ENCODE results near the gene HGFAC.

Gene HGFAC

GRCh38 chr4:3427134-3427476, 14.7 kb upstream of the HGFAC start:
- DNase-seq (ENCODE audit: low read depth), result no peak
- TF ChIP-seq, protein P1, sequence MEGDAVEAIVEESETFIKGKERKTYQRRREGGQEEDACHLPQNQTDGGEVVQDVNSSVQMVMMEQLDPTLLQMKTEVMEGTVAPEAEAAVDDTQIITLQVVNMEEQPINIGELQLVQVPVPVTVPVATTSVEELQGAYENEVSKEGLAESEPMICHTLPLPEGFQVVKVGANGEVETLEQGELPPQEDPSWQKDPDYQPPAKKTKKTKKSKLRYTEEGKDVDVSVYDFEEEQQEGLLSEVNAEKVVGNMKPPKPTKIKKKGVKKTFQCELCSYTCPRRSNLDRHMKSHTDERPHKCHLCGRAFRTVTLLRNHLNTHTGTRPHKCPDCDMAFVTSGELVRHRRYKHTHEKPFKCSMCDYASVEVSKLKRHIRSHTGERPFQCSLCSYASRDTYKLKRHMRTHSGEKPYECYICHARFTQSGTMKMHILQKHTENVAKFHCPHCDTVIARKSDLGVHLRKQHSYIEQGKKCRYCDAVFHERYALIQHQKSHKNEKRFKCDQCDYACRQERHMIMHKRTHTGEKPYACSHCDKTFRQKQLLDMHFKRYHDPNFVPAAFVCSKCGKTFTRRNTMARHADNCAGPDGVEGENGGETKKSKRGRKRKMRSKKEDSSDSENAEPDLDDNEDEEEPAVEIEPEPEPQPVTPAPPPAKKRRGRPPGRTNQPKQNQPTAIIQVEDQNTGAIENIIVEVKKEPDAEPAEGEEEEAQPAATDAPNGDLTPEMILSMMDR (conservative IDR thresholded peaks at IDR 0.05; ENCODE audit: low read length), result no peak
- no peak overlapping the region for H3K4me3 ChIP-seq (ENCODE audit: low read length)

- TF ChIP-seq, protein P1 (conservative IDR thresholded peaks at IDR 0.05; ENCODE audit: low read length), result no peak
- H3K4me3 ChIP-seq (ENCODE audit: low read length), result no peak overlapping the region
- no peak for DNase-seq (ENCODE audit: low read depth)
Observed at GRCh38 chr4:3427706-3428446, 13.9 kb upstream of the HGFAC start.

DNA sequence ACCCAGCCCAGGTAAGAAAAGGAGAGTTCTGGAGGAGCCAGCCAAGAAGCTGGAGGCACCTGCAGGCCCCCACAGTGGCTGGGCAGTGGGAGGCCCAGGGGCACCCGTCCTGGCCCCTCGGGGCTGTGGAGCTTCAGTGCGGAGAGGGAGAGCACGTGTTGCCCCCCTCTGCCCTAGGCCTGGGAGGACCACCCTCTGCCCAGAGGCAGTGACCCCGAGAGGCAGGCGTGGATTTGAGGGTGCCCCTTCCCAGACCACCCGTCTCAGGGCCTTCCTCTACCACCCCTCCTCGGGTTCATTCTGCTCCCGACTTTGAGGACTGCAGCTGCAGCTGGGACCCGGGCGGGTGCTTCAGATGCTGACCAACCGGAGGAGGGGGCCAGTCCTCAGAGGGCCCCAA, 12.1 kb upstream of the HGFAC start:
- no peak overlapping the region for H3K4me3 ChIP-seq (ENCODE audit: low read length)
- TF ChIP-seq, protein P1 (conservative IDR thresholded peaks at IDR 0.05; ENCODE audit: low read length), result no peak
- DNase-seq (ENCODE audit: low read depth), result no peak

DNA sequence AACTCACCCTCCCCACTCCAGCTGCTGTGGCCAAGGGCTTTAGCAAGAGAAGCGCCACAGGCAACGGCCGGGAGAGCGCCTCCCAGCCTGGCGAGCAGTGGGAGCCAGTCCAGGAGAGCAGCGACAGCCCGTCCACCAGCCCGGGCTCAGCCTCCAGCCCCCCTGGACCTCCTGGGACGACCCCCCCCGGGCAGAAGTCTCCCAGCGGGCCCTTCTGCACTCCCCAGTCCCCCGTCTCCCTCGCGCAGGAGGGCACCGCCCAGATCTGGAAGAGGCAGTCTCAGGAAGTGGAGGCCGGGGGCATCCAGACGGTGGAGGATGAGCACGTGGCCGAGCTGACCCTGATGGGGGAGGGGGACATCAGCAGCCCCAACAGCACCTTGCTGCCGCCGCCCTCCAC, 11.2 kb upstream of the HGFAC start:
- DNase-seq (ENCODE audit: low read depth), result no peak
- H3K4me3 ChIP-seq (ENCODE audit: low read length), result no peak overlapping the region
- TF ChIP-seq, protein P1 (conservative IDR thresholded peaks at IDR 0.05; ENCODE audit: low read length), result no peak

- H3K4me3 ChIP-seq (ENCODE audit: low read length), result no peak overlapping the region
- DNase-seq (ENCODE audit: low read depth), result no peak
- TF ChIP-seq, protein P1 (conservative IDR thresholded peaks at IDR 0.05; ENCODE audit: low read length), result no peak
Observed at GRCh38 chr4:3431446-3431993, 10.2 kb upstream of the HGFAC start.

DNA sequence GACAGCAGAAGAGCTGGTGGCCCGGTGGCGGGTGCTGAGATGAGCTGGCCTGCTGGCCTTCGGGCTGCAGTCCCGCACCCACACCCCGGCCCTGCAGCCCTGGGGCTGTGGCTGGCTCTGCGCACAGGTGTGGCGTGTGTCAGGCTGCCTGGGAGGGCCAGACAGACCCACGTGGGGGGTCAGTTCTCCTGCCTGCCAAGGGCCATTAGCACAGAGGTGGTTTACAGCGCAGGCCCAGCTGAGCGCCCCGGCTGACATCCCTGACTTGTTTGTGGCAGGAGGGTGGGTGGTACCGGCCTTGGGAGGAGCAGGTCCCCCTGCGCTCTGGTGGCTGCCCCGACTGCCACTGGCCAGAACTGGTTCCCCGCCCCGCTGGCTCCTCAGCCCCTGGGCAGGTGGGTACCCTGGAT, 9.4 kb upstream of the HGFAC start:
- TF ChIP-seq, protein P1 (conservative IDR thresholded peaks at IDR 0.05; ENCODE audit: low read length), result no peak
- no peak for DNase-seq (ENCODE audit: low read depth)
- no peak overlapping the region for H3K4me3 ChIP-seq (ENCODE audit: low read length)

DNA sequence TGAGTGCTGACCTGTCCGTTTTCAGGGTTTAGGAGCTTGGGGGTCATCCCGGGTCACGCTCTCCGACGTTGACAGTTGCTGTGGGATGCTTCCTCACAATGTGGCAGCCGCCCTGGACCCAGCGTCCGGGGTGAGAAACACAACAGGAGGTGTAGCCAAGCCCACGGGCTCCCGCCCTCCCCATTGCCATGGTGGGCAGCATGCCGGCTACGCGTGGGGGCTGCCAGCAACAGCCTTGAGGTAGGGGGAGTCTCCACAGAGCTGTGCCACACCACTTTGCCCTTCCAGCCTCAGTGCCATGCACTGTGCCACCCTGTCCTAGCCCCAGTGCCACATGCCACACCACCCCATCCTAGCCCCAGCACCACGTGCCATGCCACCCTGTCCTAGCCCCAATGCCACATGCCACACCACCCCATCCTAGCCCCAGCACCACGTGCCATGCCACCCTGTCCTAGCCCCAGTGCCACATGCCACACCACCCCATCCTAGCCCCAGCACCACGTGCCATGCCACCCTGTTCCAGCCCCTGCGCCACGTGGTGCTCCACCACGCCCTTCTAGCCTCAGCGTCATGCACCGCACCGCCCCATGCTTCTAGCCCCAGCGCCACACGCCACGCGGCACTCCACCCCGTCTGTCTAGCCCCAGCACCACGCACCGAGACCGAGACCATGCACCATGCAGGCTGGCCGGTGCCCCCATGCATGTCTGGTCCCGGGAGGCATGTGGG, 8.5 kb upstream of the HGFAC start:
- TF ChIP-seq, protein P1 (conservative IDR thresholded peaks at IDR 0.05; ENCODE audit: low read length), result no peak
- no peak for DNase-seq (ENCODE audit: low read depth)
- no peak overlapping the region for H3K4me3 ChIP-seq (ENCODE audit: low read length)
